Kidney (tissue), 14 donors: ENCODE data around the gene DHCR24. TPM values are rescaled to one million over a fixed set of nuclear protein-coding genes. Genes with fewer than 3 reads are reported as not detected.
A peak's percentile ranks its signal among the peaks of the same experiment; 100 is the strongest.

Experiments used
- DNase-seq, 5 donors: peaks; one replicate each; pipeline ENCODE4 v3.0.0-alpha.2; 2013 to 2020
- FAIRE-seq: peaks from 2 replicates; lab custom pipeline; 2012; peaks lifted over from hg19 to GRCh38; lab: Jason Lieb, UNC
- H3K27ac ChIP-seq, 2 donors: one replicate each; pipeline ENCODE4 v1.7.0; 2013; ENCODE audit warnings: low read depth in 2 of 2, low read length in 2 of 2, inconsistent platforms in 1 of 2
- H3K27me3 ChIP-seq: one replicate; pipeline ENCODE4 v1.7.1; 2013; ENCODE audit warnings: low read length, inconsistent platforms; ENCODE audit not compliant: control insufficient read depth, insufficient read depth
- H3K36me3 ChIP-seq, 3 donors: one replicate each; pipeline versions ENCODE4 v1.7.0 to v1.7.1; 2013; ENCODE audit warnings: low read length in 3 of 3, control low read depth in 1 of 3, inconsistent platforms in 1 of 3; ENCODE audit not compliant: insufficient read depth in 3 of 3, control insufficient read depth in 2 of 3
- H3K4me1 ChIP-seq, 3 donors: one replicate each; pipeline versions ENCODE4 v1.7.0 to v1.7.1; 2013; ENCODE audit warnings: low read length in 3 of 3, inconsistent platforms in 1 of 3, low read depth in 1 of 3; ENCODE audit not compliant: control insufficient read depth in 2 of 3, insufficient read depth in 2 of 3
- H3K4me3 ChIP-seq, 3 donors: one replicate each; pipeline versions ENCODE4 v1.7.0 to v1.8.1; 2013; ENCODE audit warnings: low read length in 3 of 3, control low read depth in 1 of 3, inconsistent platforms in 1 of 3
- H3K9ac ChIP-seq, 3 donors: one replicate each; pipeline versions ENCODE4 v1.7.0 to v1.7.1; 2013; ENCODE audit warnings: low read length in 3 of 3, control low read depth in 1 of 3, inconsistent platforms in 1 of 3
- H3K9me3 ChIP-seq, 3 donors: one replicate each; pipeline versions ENCODE4 v1.7.0 to v1.7.1; 2013; ENCODE audit warnings: low read length in 3 of 3, control low read depth in 1 of 3, inconsistent platforms in 1 of 3; ENCODE audit not compliant: control insufficient read depth in 2 of 3, insufficient read depth in 1 of 3
- intact Hi-C: fragments of 100-400 bp; cut with DNase I; formaldehyde crosslinking; loops from one replicate; pipeline ENCODE4 v1.11.1; 2022
- polyA plus RNA-seq: library from polyadenylated mRNA; stranded (reverse); fragments of 350-450 nt; fragmentation: Illumina TruSeq; extraction: RNeasy Lipid Tissue Mini Kit (QIAGEN cat#74804); gene quantifications from one replicate; pipeline ENCODE4 v1.2.3, GENCODE V29; 2014; ENCODE audit warnings: low read depth, low replicate concordance; ENCODE audit not compliant: insufficient read depth
- total RNA-seq: library from RNA; stranded (reverse); fragmentation: NEBNext Ultra II Directional; extraction: Animal tissue kit (Norgen Biotek cat#: 25700); gene quantifications from one replicate; pipeline ENCODE4 v1.2.1, GENCODE V29; 2021
- TF ChIP-seq, protein P1 (sequence below): IDR thresholded peaks from 3 replicates; pipeline ENCODE4 v1.5.1; 2012; ENCODE audit warnings: mild to moderate bottlenecking, moderate library complexity, borderline replicate concordance; ENCODE audit not compliant: insufficient read depth; ENCODE audit errors: extremely low read depth
- donor health status: control.
- donor health status: control.
- donor health status: control.
- donor health status: control.
- donor health status: control.
- donor health status: DM: yes; HTN: yes; CAD: no.
- donor health status: Normal renal cell carcinoma (clear cell type).

Gene DHCR24
- total and polyA plus RNA-seq, 2 donors from 2014 or later, result 33.7 to 91.7 TPM

GRCh38 chr1:54816951-54817350 is 70.0 kb downstream of the DHCR24 start:
- no peaks in the 10 kb centered on the region for H3K9me3 ChIP-seq
- no peak overlapping the region for H3K9ac ChIP-seq
- H3K36me3 ChIP-seq, result no peaks in the 10 kb centered on the region
- no peaks in the 10 kb centered on the region for H3K4me1 ChIP-seq
- no peak overlapping the region for H3K27ac ChIP-seq
- FAIRE-seq (no peak), DNase-seq (no peak)
- TF ChIP-seq, protein P1, sequence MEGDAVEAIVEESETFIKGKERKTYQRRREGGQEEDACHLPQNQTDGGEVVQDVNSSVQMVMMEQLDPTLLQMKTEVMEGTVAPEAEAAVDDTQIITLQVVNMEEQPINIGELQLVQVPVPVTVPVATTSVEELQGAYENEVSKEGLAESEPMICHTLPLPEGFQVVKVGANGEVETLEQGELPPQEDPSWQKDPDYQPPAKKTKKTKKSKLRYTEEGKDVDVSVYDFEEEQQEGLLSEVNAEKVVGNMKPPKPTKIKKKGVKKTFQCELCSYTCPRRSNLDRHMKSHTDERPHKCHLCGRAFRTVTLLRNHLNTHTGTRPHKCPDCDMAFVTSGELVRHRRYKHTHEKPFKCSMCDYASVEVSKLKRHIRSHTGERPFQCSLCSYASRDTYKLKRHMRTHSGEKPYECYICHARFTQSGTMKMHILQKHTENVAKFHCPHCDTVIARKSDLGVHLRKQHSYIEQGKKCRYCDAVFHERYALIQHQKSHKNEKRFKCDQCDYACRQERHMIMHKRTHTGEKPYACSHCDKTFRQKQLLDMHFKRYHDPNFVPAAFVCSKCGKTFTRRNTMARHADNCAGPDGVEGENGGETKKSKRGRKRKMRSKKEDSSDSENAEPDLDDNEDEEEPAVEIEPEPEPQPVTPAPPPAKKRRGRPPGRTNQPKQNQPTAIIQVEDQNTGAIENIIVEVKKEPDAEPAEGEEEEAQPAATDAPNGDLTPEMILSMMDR, result no peak
- no peaks in the 10 kb centered on the region for H3K27me3 ChIP-seq
- H3K4me3 ChIP-seq, result no peak overlapping the region
- intact Hi-C loops, result no loop called here

- Histone ChIP-seq H3K4me1 (no peaks in the 10 kb centered on the region), H3K27ac (no peak overlapping the region), H3K9ac (no peak overlapping the region), H3K36me3 (no peaks in the 10 kb centered on the region), H3K9me3 (no peaks in the 10 kb centered on the region), H3K27me3 (no peaks in the 10 kb centered on the region), H3K4me3 (no peak overlapping the region)
- DNase-seq, result peak in 1 of 5 donors; percentile 19
- intact Hi-C loops, result no loop called here
- no peak for FAIRE-seq
- TF ChIP-seq, protein P1, result no peak
These were observed 70.9 kb downstream of the DHCR24 start for GRCh38 chr1:54816130-54816529.

GRCh38 chr1:54815086-54815876 is 71.7 kb downstream of the DHCR24 start:
- Histone ChIP-seq H3K9ac (no peak overlapping the region), H3K36me3 (no peaks in the 10 kb centered on the region), H3K4me3 (no peak overlapping the region), H3K27me3 (no peaks in the 10 kb centered on the region), H3K27ac (no peak overlapping the region), H3K4me1 (no peaks in the 10 kb centered on the region), H3K9me3 (no peaks in the 10 kb centered on the region)
- DNase-seq, result no peak
- intact Hi-C loops, result no loop called here
- TF ChIP-seq, protein P1, result no peak
- no peak for FAIRE-seq
